NCI-H82 (cell line): ENCODE results near the gene ENTPD8.
A peak's percentile ranks its signal among the peaks of the same experiment; 100 is the strongest.
"Not testable (repeated sequence)": the region's sequence is repeated elsewhere in the genome, so short reads cannot be mapped to it uniquely, and the experiment has no call there.

ENCODE experiments used
- DNase-seq: peaks from one replicate; lab custom pipeline; 2025; lab: John Stamatoyannopoulos, UW

Gene ENTPD8

GRCh38 chr9:137458194-137459151 is 17.3 kb upstream of the ENTPD8 start:
- peak; percentile 63 for DNase-seq

- no peak for DNase-seq
These were observed 16.4 kb upstream of the ENTPD8 start for GRCh38 chr9:137457406-137458193.

GRCh38 chr9:137456864-137457405 is 15.8 kb upstream of the ENTPD8 start:
- no peak for DNase-seq

- DNase-seq: no peak
These were observed 15.1 kb upstream of the ENTPD8 start for GRCh38 chr9:137456061-137456863.

GRCh38 chr9:137455359-137455991 is 14.3 kb upstream of the ENTPD8 start:
- no peak for DNase-seq

- DNase-seq: no peak
These were observed 13.6 kb upstream of the ENTPD8 start for GRCh38 chr9:137454597-137455358.

- peak; percentile 37 for DNase-seq
These were observed 13.0 kb upstream of the ENTPD8 start for GRCh38 chr9:137454145-137454596.

GRCh38 chr9:137453643-137454081 is 12.5 kb upstream of the ENTPD8 start:
- DNase-seq: peak; percentile 64

GRCh38 chr9:137452761-137453642 is 11.8 kb upstream of the ENTPD8 start:
- no peak for DNase-seq

GRCh38 chr9:137452006-137452760 is 11.0 kb upstream of the ENTPD8 start:
- DNase-seq: no peak

- not testable (repeated sequence) for DNase-seq
These were observed 10.3 kb upstream of the ENTPD8 start for GRCh38 chr9:137451264-137452005.

GRCh38 chr9:137450539-137451222 is 9.5 kb upstream of the ENTPD8 start:
- DNase-seq: not testable (repeated sequence)

GRCh38 chr9:137449931-137450538 is 8.9 kb upstream of the ENTPD8 start:
- DNase-seq: no peak

GRCh38 chr9:137449081-137449844 is 8.1 kb upstream of the ENTPD8 start:
- no peak for DNase-seq

- DNase-seq: no peak
These were observed 7.4 kb upstream of the ENTPD8 start for GRCh38 chr9:137448602-137448962.
